Ishikawa (cell line): ENCODE measurements around the gene STK32A.

Experiments
- CEBPB ChIP-seq: IDR thresholded peaks from 2 replicates; pipeline ENCODE4 v1.6.1; 2012
- CREB1 ChIP-seq: IDR thresholded peaks from 2 replicates; pipeline ENCODE4 v1.6.1; 2012; ENCODE audit warnings: low read depth
- EP300 ChIP-seq: IDR thresholded peaks from 2 replicates; pipeline ENCODE4 v1.6.1; 2012; ENCODE audit warnings: borderline replicate concordance
- FOXM1 ChIP-seq: IDR thresholded peaks from 2 replicates; pipeline ENCODE4 v1.6.1; 2012; ENCODE audit warnings: low read depth, borderline replicate concordance
- MAX ChIP-seq: IDR thresholded peaks from 2 replicates; pipeline ENCODE4 v1.6.1; 2012
- NFIC ChIP-seq: IDR thresholded peaks from 2 replicates; pipeline ENCODE4 v1.6.1; 2012
- TAF1 ChIP-seq: IDR thresholded peaks from 2 replicates; pipeline ENCODE4 v1.6.1; 2012; ENCODE audit warnings: low read depth, mild to moderate bottlenecking

- TF ChIP-seq NFIC (no peak), CEBPB (no peak), MAX (no peak), EP300 (no peak), TAF1 (no peak), FOXM1 (no peak), CREB1 (no peak)
Measured at GRCh38 chr5:147189109-147189424, 45.8 kb upstream of the STK32A start.
